Peyer's patch (tissue), 4 donors: Measurements from ENCODE around the gene RNF126. TPM values are rescaled to one million over a fixed set of nuclear protein-coding genes. Genes with fewer than 3 reads are reported as not detected.
"Not testable (repeated sequence)": the region's sequence is repeated elsewhere in the genome, so short reads cannot be mapped to it uniquely, and the experiment has no call there.

Experiments used
- DNase-seq, 3 donors: peaks; one replicate each; pipeline ENCODE4 v3.0.0-alpha.2; 2017 to 2019
- H3K27ac ChIP-seq, 4 donors: fragments of 200-600 bp; sonication (generic); one replicate each; pipeline ENCODE4 v1.5.1; 2016 to 2019
- H3K27me3 ChIP-seq, 2 donors: fragments of 200-600 bp; sonication (generic); one replicate each; pipeline ENCODE4 v1.5.1; 2019
- H3K36me3 ChIP-seq, 3 donors: fragments of 200-600 bp; sonication (generic); one replicate each; pipeline ENCODE4 v1.5.1; 2016 to 2019
- H3K4me1 ChIP-seq, 4 donors: fragments of 200-600 bp; sonication (generic); one replicate each; pipeline ENCODE4 v1.5.1; 2016 to 2019
- H3K4me3 ChIP-seq, 4 donors: fragments of 200-600 bp; sonication (generic); 1 replicate in 3 of 4; 2 replicates in 1 of 4; pipeline ENCODE4 v1.5.1; 2016 to 2019; ENCODE audit warnings: mild to moderate bottlenecking in 1 of 4
- H3K9me3 ChIP-seq, 4 donors: fragments of 200-600 bp; sonication (generic); one replicate each; pipeline ENCODE4 v1.5.1; 2016 to 2019; ENCODE audit warnings: mild to moderate bottlenecking in 1 of 4
- POLR2A ChIP-seq, 2 donors: fragments of 450-650 bp; IDR thresholded peaks; one replicate each; pipeline ENCODE4 v1.5.1; 2017; ENCODE audit warnings: antibody characterized with exemption in 2 of 2, mild to moderate bottlenecking in 2 of 2, moderate library complexity in 2 of 2
- total RNA-seq, 4 donors: library from RNA; depleted of rRNA; stranded (reverse); fragments of >200 nt; gene quantifications; one replicate each; pipeline ENCODE4 v1.1.0, GENCODE V29; 2016
- TF ChIP-seq, protein P1 (sequence below), 6 experiments: fragments of 450-650 bp in 4 of 6; fragments of 200-600 bp in 2 of 6; sonication (generic) in 1 of 6; IDR thresholded peaks; one replicate each; pipeline ENCODE4 v1.5.1; 2017 to 2019; ENCODE audit warnings: antibody characterized with exemption in 6 of 6, mild to moderate bottlenecking in 3 of 6, moderate library complexity in 1 of 6

RNF126 gene
- total RNA-seq, 4 donors from 2014 or later: 83.3 to 119 (median 115) TPM

- H3K27ac ChIP-seq: no peak overlapping the region
- no peaks in the 10 kb centered on the region for H3K27me3 ChIP-seq
- TF ChIP-seq, protein P1, sequence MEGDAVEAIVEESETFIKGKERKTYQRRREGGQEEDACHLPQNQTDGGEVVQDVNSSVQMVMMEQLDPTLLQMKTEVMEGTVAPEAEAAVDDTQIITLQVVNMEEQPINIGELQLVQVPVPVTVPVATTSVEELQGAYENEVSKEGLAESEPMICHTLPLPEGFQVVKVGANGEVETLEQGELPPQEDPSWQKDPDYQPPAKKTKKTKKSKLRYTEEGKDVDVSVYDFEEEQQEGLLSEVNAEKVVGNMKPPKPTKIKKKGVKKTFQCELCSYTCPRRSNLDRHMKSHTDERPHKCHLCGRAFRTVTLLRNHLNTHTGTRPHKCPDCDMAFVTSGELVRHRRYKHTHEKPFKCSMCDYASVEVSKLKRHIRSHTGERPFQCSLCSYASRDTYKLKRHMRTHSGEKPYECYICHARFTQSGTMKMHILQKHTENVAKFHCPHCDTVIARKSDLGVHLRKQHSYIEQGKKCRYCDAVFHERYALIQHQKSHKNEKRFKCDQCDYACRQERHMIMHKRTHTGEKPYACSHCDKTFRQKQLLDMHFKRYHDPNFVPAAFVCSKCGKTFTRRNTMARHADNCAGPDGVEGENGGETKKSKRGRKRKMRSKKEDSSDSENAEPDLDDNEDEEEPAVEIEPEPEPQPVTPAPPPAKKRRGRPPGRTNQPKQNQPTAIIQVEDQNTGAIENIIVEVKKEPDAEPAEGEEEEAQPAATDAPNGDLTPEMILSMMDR (IDR thresholded peaks at IDR 0.05): no peak
- no peak for TF ChIP-seq POLR2A (IDR thresholded peaks at IDR 0.05)
- no peak for DNase-seq
- H3K4me1 ChIP-seq: peaks cover 0 to 26% (median 12%) of the 10 kb centered on the region in 4 donors
- H3K36me3 ChIP-seq: peaks cover 0 to 45% (median 0%) of the 10 kb centered on the region in 3 donors
- no peaks in the 10 kb centered on the region for H3K9me3 ChIP-seq
- no peak overlapping the region for H3K4me3 ChIP-seq
Observed at GRCh38 chr19:629961-630714, 32.9 kb downstream of the RNF126 start.

GRCh38 chr19:629515-629914 lies 33.5 kb downstream of the RNF126 start:
- Histone ChIP-seq H3K4me1 (peaks cover 0 to 26% (median 12%) of the 10 kb centered on the region in 4 donors), H3K36me3 (peaks cover 0 to 51% (median 0%) of the 10 kb centered on the region in 3 donors)
- not testable (repeated sequence) for DNase-seq, H3K27ac ChIP-seq, H3K4me3 ChIP-seq, H3K27me3 ChIP-seq, H3K9me3 ChIP-seq

DNA sequence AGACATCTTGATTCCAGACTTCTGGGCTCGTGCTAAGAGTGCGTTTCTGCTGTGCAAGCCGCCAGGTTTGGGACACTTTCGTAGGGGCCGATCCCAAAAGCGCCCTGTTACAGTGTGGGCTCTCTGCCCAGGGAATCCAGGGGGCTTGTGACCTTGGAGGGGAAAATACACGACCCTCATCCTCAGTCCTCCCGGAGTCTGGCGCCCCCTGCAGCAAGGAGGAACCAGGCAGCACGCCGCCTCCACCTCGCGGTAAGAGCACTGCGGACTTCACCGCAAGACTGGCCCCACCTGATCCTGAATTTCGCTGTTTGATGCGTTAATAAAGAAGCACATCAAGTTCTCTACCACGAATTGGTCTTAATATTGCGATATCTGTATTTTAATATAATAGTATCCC lies 34.8 kb downstream of the RNF126 start:
- peaks cover 0 to 59% (median 0%) of the 10 kb centered on the region in 3 donors for H3K36me3 ChIP-seq
- no peak overlapping the region for H3K4me3 ChIP-seq
- peaks cover 0 to 19% (median 5%) of the 10 kb centered on the region in 4 donors for H3K4me1 ChIP-seq
- no peak overlapping the region for H3K27ac ChIP-seq
- TF ChIP-seq, protein P1 (IDR thresholded peaks at IDR 0.05): peak in 1 of 6 experiments; percentile 19
- no peak for TF ChIP-seq POLR2A (IDR thresholded peaks at IDR 0.05)
- no peaks in the 10 kb centered on the region for H3K27me3 ChIP-seq
- no peaks in the 10 kb centered on the region for H3K9me3 ChIP-seq
- DNase-seq: no peak

GRCh38 chr19:626566-626965 lies 36.4 kb downstream of the RNF126 start:
- H3K4me1 ChIP-seq, H3K9me3 ChIP-seq, H3K27me3 ChIP-seq, H3K4me3 ChIP-seq, DNase-seq, H3K27ac ChIP-seq: not testable (repeated sequence)
- H3K36me3 ChIP-seq: peaks cover 0 to 70% (median 0%) of the 10 kb centered on the region in 3 donors

GRCh38 chr19:625257-625656 lies 37.8 kb downstream of the RNF126 start:
- H3K36me3 ChIP-seq: peaks cover 0 to 76% (median 0%) of the 10 kb centered on the region in 3 donors
- no peak for DNase-seq
- no peak for TF ChIP-seq POLR2A (IDR thresholded peaks at IDR 0.05)
- TF ChIP-seq, protein P1 (IDR thresholded peaks at IDR 0.05): no peak
- H3K9me3 ChIP-seq: no peaks in the 10 kb centered on the region
- no peaks in the 10 kb centered on the region for H3K27me3 ChIP-seq
- no peak overlapping the region for H3K27ac ChIP-seq
- H3K4me3 ChIP-seq: no peak overlapping the region
- no peaks in the 10 kb centered on the region for H3K4me1 ChIP-seq

GRCh38 chr19:624433-625109 lies 38.4 kb downstream of the RNF126 start:
- Histone ChIP-seq H3K27ac (peak overlapping the region in 1 of 4 donors; percentile 12), H3K36me3 (peaks cover 0 to 76% (median 0%) of the 10 kb centered on the region in 3 donors)
- TF ChIP-seq, protein P1 (IDR thresholded peaks at IDR 0.05): no peak
- no peak for TF ChIP-seq POLR2A (IDR thresholded peaks at IDR 0.05)

More at GRCh38 chr19:624433-625109, 38.4 kb downstream of the RNF126 start:
- Histone ChIP-seq H3K27me3 (no peaks in the 10 kb centered on the region), H3K9me3 (no peaks in the 10 kb centered on the region), H3K4me1 (no peaks in the 10 kb centered on the region), H3K4me3 (no peak overlapping the region)
- no peak for DNase-seq
